Measurements from ENCODE around the gene CDC42SE2. TPM values are rescaled to one million over a fixed set of nuclear protein-coding genes. Genes with fewer than 3 reads are reported as not detected.

CDC42SE2 gene
- total RNA-seq, 1 experiment from 2014 or later = 23.2 TPM

- Histone ChIP-seq H2BK20ac (ENCODE audit: low read depth, low read length, poor library complexity, severe bottlenecking) (no peak overlapping the region), H3K9me3 (ENCODE audit: control insufficient read depth, low read depth, low read length) (no peaks in the 10 kb centered on the region), H2BK15ac (ENCODE audit: low read depth, low read length) (no peak overlapping the region), H4K20me1 (ENCODE audit: control insufficient read depth, insufficient read depth, insufficient read length) (no peaks in the 10 kb centered on the region), H2BK120ac (ENCODE audit: low read depth, low read length, poor library complexity, severe bottlenecking) (no peak overlapping the region), H2BK5ac (ENCODE audit: insufficient read length, low read length) (no peak overlapping the region), H3K4me1 (ENCODE audit: insufficient read depth, low read length) (no peaks in the 10 kb centered on the region), H3T11ph (ENCODE audit: low read length) (no peak overlapping the region), H3K27ac (ENCODE audit: insufficient read length, low read depth, low read length) (no peak overlapping the region), H3K79me2 (ENCODE audit: insufficient read depth, low read length) (no peaks in the 10 kb centered on the region), H3K4me2 (ENCODE audit: insufficient read depth, insufficient read length, low read length) (no peak overlapping the region), H3K27me3 (ENCODE audit: insufficient read depth, low read length) (no peaks in the 10 kb centered on the region), H3K79me1 (ENCODE audit: insufficient read depth, low read depth, low read length, poor library complexity, severe bottlenecking) (no peaks in the 10 kb centered on the region), H3K18ac (ENCODE audit: insufficient read length, low read depth, low read length) (no peak overlapping the region), H2AK5ac (ENCODE audit: insufficient read length, low read length) (no peak overlapping the region), H3K23ac (ENCODE audit: insufficient read length, low read depth, low read length) (no peak overlapping the region), H2AFZ (ENCODE audit: low read length) (no peak overlapping the region), H3K56ac (ENCODE audit: insufficient read length, low read depth, low read length) (no peak overlapping the region), H3K9ac (ENCODE audit: extremely low read depth, insufficient read length, low read length) (no peak overlapping the region), H4K91ac (ENCODE audit: insufficient read length, low read depth, low read length) (no peak overlapping the region), H4K5ac (ENCODE audit: insufficient read length, low read depth, low read length) (no peak overlapping the region), H3K4ac (ENCODE audit: low read depth, low read length) (no peak overlapping the region), H3K23me2 (ENCODE audit: insufficient read length, low read depth, low read length, poor library complexity, severe bottlenecking) (no peaks in the 10 kb centered on the region), H4K8ac (replicated peaks; ENCODE audit: insufficient read length, low read depth, low read length) (no peak overlapping the region), H3K14ac (ENCODE audit: insufficient read depth, low read length) (no peak overlapping the region), H2BK12ac (ENCODE audit: insufficient read length, low read depth, low read length) (no peak overlapping the region)
- no peaks in the 10 kb centered on the region for H3K36me3 Mint-ChIP-seq (ENCODE audit: insufficient read depth in 1 of 3, low read depth in 3 of 3)
- no CpG with 5 or more reads among the region's 4 CpGs for WGBS (ENCODE audit: extremely low coverage, insufficient read length, low lambda C conversion rate)
- no peak for DNase-seq
- no peak for TF ChIP-seq CTCF (conservative IDR thresholded peaks at IDR 0.05)
- peaks cover 6 to 8% of the 10 kb centered on the region in 2 experiments; a peak in 2 of 4 replicates for H3K4me1 Mint-ChIP-seq
- no peak overlapping the region for H3K4me3 Mint-ChIP-seq
- H3K27ac Mint-ChIP-seq = no peak overlapping the region
- H3K27me3 Mint-ChIP-seq (ENCODE audit: low read depth) = no peaks in the 10 kb centered on the region
- H3K9me3 Mint-ChIP-seq = no peaks in the 10 kb centered on the region
Measured at GRCh38 chr5:131229623-131230022, 34.2 kb upstream of the CDC42SE2 start.
